Esophagus muscularis mucosa (tissue), 4 donors: Measurements from ENCODE around the gene SLC10A7. TPM values are rescaled to one million over a fixed set of nuclear protein-coding genes. Genes with fewer than 3 reads are reported as not detected.

Experiments used
- DNase-seq: peaks from one replicate; pipeline ENCODE4 v3.0.0-alpha.2; 2017; ENCODE audit errors: extremely low spot score
- H3K27ac ChIP-seq, 4 donors: fragments of 200-600 bp; sonication (generic); replicated peaks in 1 of 4; 1 replicate in 3 of 4; 2 replicates in 1 of 4; pipeline ENCODE4 v1.5.1; 2016 to 2019; ENCODE audit warnings: mild to moderate bottlenecking in 1 of 4
- H3K27me3 ChIP-seq, 4 donors: fragments of 200-600 bp; sonication (generic); one replicate each; pipeline versions ENCODE4 v1.5.1 to v1.6.0; 2016 to 2019
- H3K36me3 ChIP-seq, 4 donors: fragments of 200-600 bp; sonication (generic); one replicate each; pipeline ENCODE4 v1.5.1; 2016 to 2019
- H3K4me1 ChIP-seq, 4 donors: fragments of 200-600 bp; sonication (generic); one replicate each; pipeline ENCODE4 v1.5.1; 2016 to 2019
- H3K4me3 ChIP-seq, 4 donors: fragments of 200-600 bp; sonication (generic); 1 replicate in 2 of 4; 2 replicates in 2 of 4; pipeline ENCODE4 v1.5.1; 2016 to 2019; ENCODE audit warnings: mild to moderate bottlenecking in 4 of 4, moderate library complexity in 1 of 4
- H3K9me3 ChIP-seq, 4 donors: fragments of 200-600 bp; sonication (generic); 1 replicate in 3 of 4; 2 replicates in 1 of 4; pipeline ENCODE4 v1.5.1; 2016 to 2019
- CTCF ChIP-seq, 3 experiments: fragments of 200-600 bp in 2 of 3; fragments of 450-650 bp in 1 of 3; sonication (generic) in 2 of 3; IDR thresholded peaks; one replicate each; pipeline ENCODE4 v1.5.1; 2017 to 2019; ENCODE audit warnings: antibody characterized with exemption in 3 of 3, mild to moderate bottlenecking in 2 of 3, moderate library complexity in 1 of 3
- EP300 ChIP-seq: sonication (generic); formaldehyde crosslinking; IDR thresholded peaks from one replicate; pipeline ENCODE4 v1.6.1; 2017; ENCODE audit warnings: antibody characterized with exemption
- POLR2A ChIP-seq: fragments of 450-650 bp; IDR thresholded peaks from one replicate; pipeline ENCODE4 v1.6.1; 2017; ENCODE audit warnings: antibody characterized with exemption, moderate library complexity, mild to moderate bottlenecking, low read depth
- POLR2AphosphoS5 ChIP-seq, 2 donors: sonication (generic); formaldehyde crosslinking; IDR thresholded peaks; one replicate each; pipeline ENCODE4 v1.6.1; 2017; ENCODE audit warnings: antibody characterized with exemption in 2 of 2
- WGBS: methylation state at CpG from one replicate; pipeline ENCODE4 v1.1.5; 2018; 5-methylcytosine and 5-hydroxymethylcytosine counted together
- intact Hi-C: fragments of 100-400 bp; cut with DNase I; formaldehyde crosslinking; loops from one replicate; pipeline ENCODE4 v1.15.1; 2023
- total RNA-seq, 4 donors: library from RNA; depleted of rRNA; stranded (reverse); fragments of >200 nt; gene quantifications; one replicate each; pipeline versions ENCODE4 v1.1.0 to v1.2.1, GENCODE V29; 2016

The SLC10A7 gene
- total RNA-seq, 4 donors from 2014 or later, result 3.3 to 6.2 (median 5.7) TPM

GRCh38 chr4:146432065-146432464, 89.7 kb downstream of the SLC10A7 start:
- H3K27me3 ChIP-seq, result no peaks in the 10 kb centered on the region
- intact Hi-C loops, result no loop called here
- TF ChIP-seq POLR2A (no peak), POLR2AphosphoS5 (IDR thresholded peaks at IDR 0.05) (no peak), EP300 (no peak), CTCF (IDR thresholded peaks at IDR 0.05) (no peak)
- H3K27ac ChIP-seq, result no peak overlapping the region
- H3K36me3 ChIP-seq, result no peaks in the 10 kb centered on the region
- no peaks in the 10 kb centered on the region for H3K9me3 ChIP-seq
- 95% methylated on average over 2 of the region's 2 CpGs for WGBS
- DNase-seq, result no peak
- H3K4me3 ChIP-seq, result no peak overlapping the region
- H3K4me1 ChIP-seq, result peaks cover 0 to 7% (median 0%) of the 10 kb centered on the region in 4 donors

- TF ChIP-seq POLR2AphosphoS5 (IDR thresholded peaks at IDR 0.05), result no peak
- no peak for TF ChIP-seq CTCF (IDR thresholded peaks at IDR 0.05)
- Histone ChIP-seq H3K4me1 (no peaks in the 10 kb centered on the region), H3K36me3 (no peaks in the 10 kb centered on the region), H3K4me3 (no peak overlapping the region), H3K9me3 (no peaks in the 10 kb centered on the region), H3K27me3 (no peaks in the 10 kb centered on the region), H3K27ac (no peak overlapping the region)
- DNase-seq, result no peak
- WGBS, result 100% methylated on average over 1 of the region's 1 CpG
- intact Hi-C loops, result no loop called here
Measured at GRCh38 chr4:146428298-146428697, 93.4 kb downstream of the SLC10A7 start.

DNA sequence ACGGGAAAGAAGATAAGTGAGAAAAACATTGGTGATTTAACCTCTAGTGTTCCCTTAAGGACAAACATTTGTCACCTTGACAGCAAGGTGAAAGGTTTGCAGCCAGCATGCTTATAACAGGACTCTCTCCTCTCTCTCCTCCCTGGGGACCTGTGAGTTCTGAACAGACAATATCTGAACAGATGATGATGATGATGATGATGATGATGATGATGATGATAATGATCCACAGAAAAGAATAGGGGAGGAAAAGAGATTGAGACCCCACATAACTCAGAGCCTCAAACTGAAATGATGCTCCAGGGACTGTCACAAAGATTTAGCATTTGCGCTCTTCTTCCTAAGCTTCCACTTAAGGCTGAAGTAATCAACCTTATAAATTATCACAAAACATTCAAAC, 103.9 kb downstream of the SLC10A7 start:
- TF ChIP-seq EP300 (no peak), POLR2AphosphoS5 (IDR thresholded peaks at IDR 0.05) (no peak), CTCF (IDR thresholded peaks at IDR 0.05) (no peak), POLR2A (no peak)
- Histone ChIP-seq H3K27me3 (no peaks in the 10 kb centered on the region), H3K36me3 (no peaks in the 10 kb centered on the region), H3K4me3 (no peak overlapping the region), H3K27ac (no peak overlapping the region), H3K9me3 (no peaks in the 10 kb centered on the region), H3K4me1 (no peaks in the 10 kb centered on the region)
- intact Hi-C loops, result no loop called here
- WGBS, result 68% methylated on average over 2 of the region's 2 CpGs
- DNase-seq, result no peak

DNA sequence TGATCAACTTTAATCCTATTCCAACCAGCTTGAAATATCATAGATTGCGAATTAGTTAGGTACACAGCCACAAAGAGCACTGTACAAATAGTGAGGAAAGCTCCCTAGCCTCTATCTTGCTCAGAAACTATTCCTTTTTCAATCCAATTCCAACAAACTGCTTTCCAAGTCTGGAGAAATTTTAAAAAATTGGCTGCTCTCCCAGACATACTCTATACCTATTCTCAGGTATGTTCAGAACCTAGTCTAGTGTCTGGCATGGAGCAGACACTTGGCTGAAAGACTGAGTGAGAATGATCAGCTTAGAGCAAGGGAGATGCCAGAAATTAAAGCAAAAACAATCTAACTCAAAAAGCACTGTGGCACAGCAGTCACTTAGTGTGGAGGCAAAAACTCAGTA, 105.9 kb downstream of the SLC10A7 start:
- 94% methylated on average over 1 of the region's 1 CpG for WGBS
- Histone ChIP-seq H3K27ac (no peak overlapping the region), H3K4me1 (no peaks in the 10 kb centered on the region), H3K9me3 (no peaks in the 10 kb centered on the region), H3K27me3 (no peaks in the 10 kb centered on the region), H3K36me3 (no peaks in the 10 kb centered on the region), H3K4me3 (no peak overlapping the region)
- DNase-seq, result no peak
- TF ChIP-seq POLR2AphosphoS5 (IDR thresholded peaks at IDR 0.05) (no peak), EP300 (no peak), CTCF (IDR thresholded peaks at IDR 0.05) (no peak), POLR2A (no peak)
- intact Hi-C loops, result no loop called here

DNA sequence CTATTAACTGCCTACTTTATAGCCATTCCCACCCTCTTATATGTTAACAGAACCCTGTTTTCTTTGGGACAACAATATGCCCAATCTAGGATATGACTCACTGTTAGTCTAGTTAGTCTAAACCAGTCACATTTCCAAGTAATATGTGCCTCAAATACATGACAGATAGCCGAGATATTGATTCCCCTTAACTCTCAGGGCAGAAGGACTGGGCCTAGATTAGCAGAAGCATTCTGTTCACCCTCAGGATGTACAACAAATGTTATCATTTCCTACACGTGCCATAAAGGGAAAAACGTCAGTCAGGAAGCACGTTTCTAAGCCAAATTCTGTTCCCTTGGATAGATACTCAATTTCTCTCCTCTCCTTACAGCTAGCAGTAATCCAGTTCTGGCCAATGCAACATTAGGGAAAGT, 114.1 kb downstream of the SLC10A7 start:
- intact Hi-C loops, result no loop called here
- Histone ChIP-seq H3K9me3 (no peaks in the 10 kb centered on the region), H3K36me3 (no peaks in the 10 kb centered on the region), H3K27me3 (no peaks in the 10 kb centered on the region), H3K4me1 (no peaks in the 10 kb centered on the region), H3K27ac (peak overlapping the region in 1 of 4 donors; percentile 34), H3K4me3 (no peak overlapping the region)
- WGBS, result 75% methylated on average over 4 of the region's 4 CpGs
- no peak for TF ChIP-seq CTCF (IDR thresholded peaks at IDR 0.05)
- peak; percentile 28 to 30 for TF ChIP-seq POLR2AphosphoS5 (IDR thresholded peaks at IDR 0.05)
- TF ChIP-seq EP300, result no peak
- no peak for TF ChIP-seq POLR2A
- no peak for DNase-seq
